Frontal cortex (tissue), 4 donors: ENCODE measurements around the gene SLC16A8. TPM values are rescaled to one million over a fixed set of nuclear protein-coding genes. Genes with fewer than 3 reads are reported as not detected.

Source experiments
- DNase-seq, 2 donors: peaks; one replicate each; pipeline ENCODE4 v3.0.0; 2012; ENCODE audit warnings: low spot score in 2 of 2
- FAIRE-seq: peaks from 2 replicates; lab custom pipeline; 2012; peaks lifted over from hg19 to GRCh38; lab: Jason Lieb, UNC
- total RNA-seq: library from RNA; depleted of rRNA; stranded (reverse); fragments of >200 nt; gene quantifications from one replicate; pipeline ENCODE4 v1.2.3, GENCODE V29; 2014
- donor health status: control.
- donor health status: control.
- donor health status: control.

The SLC16A8 gene
- total RNA-seq, 1 donor from 2014 or later = 3.7 TPM

- no peak for DNase-seq
- no peak for FAIRE-seq
These were observed 9.5 kb downstream of the SLC16A8 start for GRCh38 chr22:38074181-38075104.

GRCh38 chr22:38073150-38074130, 10.5 kb downstream of the SLC16A8 start:
- FAIRE-seq (no peak), DNase-seq (no peak)

- DNase-seq = no peak
- FAIRE-seq = no peak
These were observed 11.4 kb downstream of the SLC16A8 start for GRCh38 chr22:38072322-38073149.

- DNase-seq (no peak), FAIRE-seq (no peak)
These were observed 12.3 kb downstream of the SLC16A8 start for GRCh38 chr22:38071421-38072321.

- FAIRE-seq = no peak
- DNase-seq = no peak
These were observed 13.6 kb downstream of the SLC16A8 start for GRCh38 chr22:38070250-38070921.

GRCh38 chr22:38069372-38070249, 14.4 kb downstream of the SLC16A8 start:
- FAIRE-seq (no peak), DNase-seq (peak in 1 of 2 donors; percentile 79)

GRCh38 chr22:38068641-38069371, 15.2 kb downstream of the SLC16A8 start:
- FAIRE-seq (no peak), DNase-seq (no peak)

- no peak for FAIRE-seq
- DNase-seq = no peak
These were observed 16.1 kb downstream of the SLC16A8 start for GRCh38 chr22:38067761-38068360.

GRCh38 chr22:38067028-38067415, 17.0 kb downstream of the SLC16A8 start:
- no peak for DNase-seq
- no peak for FAIRE-seq

- DNase-seq (no peak), FAIRE-seq (no peak)
These were observed 17.5 kb downstream of the SLC16A8 start for GRCh38 chr22:38066381-38067027.

GRCh38 chr22:38065539-38065938, 18.4 kb downstream of the SLC16A8 start:
- FAIRE-seq = no peak
- no peak for DNase-seq

GRCh38 chr22:38062791-38063190, 21.2 kb downstream of the SLC16A8 start:
- peak; percentile 57 for FAIRE-seq

GRCh38 chr22:38056969-38057891, 26.8 kb downstream of the SLC16A8 start, which contains the start of gene PICK1:
PICK1 (plus strand) TSS chr22:38057404; CDS start chr22:38057810, 406 bp downstream.
- DNase-seq (peak; percentile 75 to 92), FAIRE-seq (peak; percentile 3)

More at GRCh38 chr22:38062791-38063190, 21.2 kb downstream of the SLC16A8 start:
- no peak for DNase-seq
